Stimulated activated CD8-positive, alpha-beta memory T cell treated with anti-CD3 and anti-CD28 coated beads, Interleukin-12 subunit alpha, Interleukin-12 subunit beta, amount 100 ng/mL, for 4 hours (primary cell): ENCODE data around the gene CSRNP2.

Experiments used
- DNase-seq: peaks from one replicate; pipeline ENCODE4 v3.0.0-alpha.2; 2020; ENCODE audit warnings: low read depth

CSRNP2 gene

GRCh38 chr12:51077930-51078329 is 5.5 kb downstream of the CSRNP2 start:
- no peak for DNase-seq

- DNase-seq: no peak
These were observed 7.0 kb downstream of the CSRNP2 start for GRCh38 chr12:51076236-51076930.

GRCh38 chr12:51075390-51075789 is 8.0 kb downstream of the CSRNP2 start:
- no peak for DNase-seq

- no peak for DNase-seq
These were observed 11.7 kb downstream of the CSRNP2 start for GRCh38 chr12:51071663-51072062.

GRCh38 chr12:51070004-51070403 is 13.4 kb downstream of the CSRNP2 start:
- no peak for DNase-seq

GRCh38 chr12:51067771-51068170 is 15.6 kb downstream of the CSRNP2 start:
- no peak for DNase-seq

DNA sequence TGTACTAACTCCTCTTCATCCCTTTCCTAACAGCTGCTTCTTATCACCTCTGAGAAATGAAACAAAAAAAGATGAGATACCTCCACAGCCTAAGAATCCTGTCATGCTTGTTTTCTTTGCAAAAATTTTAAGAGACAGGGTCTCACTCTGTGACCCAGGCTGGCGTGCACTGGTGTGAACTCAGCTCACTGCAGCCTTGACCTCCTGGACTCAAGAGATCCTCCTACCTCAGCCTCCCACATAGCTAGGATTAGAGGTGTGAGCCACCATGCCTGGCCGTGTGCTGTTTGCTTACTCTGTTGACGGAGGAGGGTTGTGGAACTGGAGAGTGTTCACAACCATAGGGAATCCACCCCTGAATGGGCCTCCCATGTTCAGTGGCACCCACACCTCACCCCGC is 16.2 kb downstream of the CSRNP2 start:
- no peak for DNase-seq

DNA sequence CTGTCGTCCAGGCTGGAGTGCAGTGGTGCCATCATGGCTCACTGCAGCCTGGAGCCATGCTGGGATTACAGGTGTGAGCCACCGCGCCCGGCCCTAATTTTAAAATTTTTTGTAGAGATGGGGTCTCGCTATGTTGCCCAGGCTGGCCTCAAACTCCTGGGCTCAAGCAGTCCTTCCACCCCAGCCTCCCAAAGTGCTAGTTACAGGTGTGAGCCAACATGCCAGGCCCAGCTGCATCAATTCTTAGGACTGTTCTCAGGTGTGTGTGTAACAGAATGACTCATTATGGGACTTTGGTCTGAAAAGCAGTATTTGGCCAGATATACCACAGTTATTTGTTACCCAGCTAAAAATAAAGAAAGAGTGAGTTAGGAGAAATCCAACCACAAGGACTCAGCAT is 17.9 kb downstream of the CSRNP2 start:
- DNase-seq: no peak

- no peak for DNase-seq
These were observed 20.6 kb downstream of the CSRNP2 start for GRCh38 chr12:51062631-51063397.

GRCh38 chr12:51059086-51059485 is 24.3 kb downstream of the CSRNP2 start:
- DNase-seq: no peak

- DNase-seq: no peak
These were observed 27.2 kb downstream of the CSRNP2 start for GRCh38 chr12:51056242-51056641.

GRCh38 chr12:51055060-51055459 is 28.3 kb downstream of the CSRNP2 start:
- DNase-seq: no peak

DNA sequence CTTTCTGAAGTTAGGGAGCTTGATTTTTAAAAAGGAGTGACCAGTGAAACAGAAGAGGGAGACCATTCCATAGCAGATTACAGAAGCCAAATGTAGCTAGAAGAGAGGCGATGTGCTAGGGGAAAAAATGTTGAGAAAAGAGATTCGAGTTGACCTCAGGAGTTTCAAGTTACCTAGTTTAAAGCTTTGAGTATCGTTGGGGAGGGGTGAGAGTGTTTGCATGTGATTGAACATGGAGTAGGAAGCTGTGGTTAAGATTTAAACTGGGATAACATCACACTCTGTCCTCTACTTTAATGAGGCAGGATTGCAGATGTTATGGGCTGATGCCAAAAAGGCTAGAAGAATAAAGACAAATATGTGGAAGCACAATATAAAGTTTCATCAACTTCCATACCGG is 31.6 kb downstream of the CSRNP2 start:
- no peak for DNase-seq

- DNase-seq: no peak
These were observed 33.9 kb downstream of the CSRNP2 start for GRCh38 chr12:51049525-51049924.

GRCh38 chr12:51048661-51049251 is 34.6 kb downstream of the CSRNP2 start:
- no peak for DNase-seq

GRCh38 chr12:51047655-51048540 is 35.5 kb downstream of the CSRNP2 start, which contains the start of gene LETMD1:
Gene LETMD1, plus strand, starts transcription at chr12:51048327. Its CDS starts 30 bp downstream, at chr12:51048357.
- DNase-seq: peak; percentile 78

DNA sequence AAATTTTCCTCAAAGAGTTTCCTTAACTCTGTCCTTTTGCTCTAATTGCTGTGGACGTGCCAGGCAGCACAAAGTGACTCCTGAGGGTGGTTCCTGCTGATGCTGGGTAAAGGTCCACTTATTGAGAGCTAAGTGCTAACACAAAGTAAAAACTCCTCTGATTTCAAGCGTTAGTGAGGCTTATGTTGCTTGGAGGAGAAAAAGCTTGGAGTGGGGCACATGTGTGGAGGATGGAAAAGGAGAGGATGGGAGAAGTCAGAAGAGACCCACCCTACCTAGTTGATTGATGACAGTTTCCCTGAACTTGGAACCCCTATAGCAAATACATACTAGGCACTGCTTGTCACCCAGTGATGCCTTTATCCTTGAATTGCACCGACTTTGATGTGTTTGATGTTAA is 47.1 kb downstream of the CSRNP2 start:
- no peak for DNase-seq

- DNase-seq: no peak
These were observed 49.8 kb downstream of the CSRNP2 start for GRCh38 chr12:51033457-51034089.

GRCh38 chr12:51033048-51033447 is 50.3 kb downstream of the CSRNP2 start:
- DNase-seq: no peak

GRCh38 chr12:51028813-51029150 is 54.6 kb downstream of the CSRNP2 start:
- DNase-seq: no peak

DNA sequence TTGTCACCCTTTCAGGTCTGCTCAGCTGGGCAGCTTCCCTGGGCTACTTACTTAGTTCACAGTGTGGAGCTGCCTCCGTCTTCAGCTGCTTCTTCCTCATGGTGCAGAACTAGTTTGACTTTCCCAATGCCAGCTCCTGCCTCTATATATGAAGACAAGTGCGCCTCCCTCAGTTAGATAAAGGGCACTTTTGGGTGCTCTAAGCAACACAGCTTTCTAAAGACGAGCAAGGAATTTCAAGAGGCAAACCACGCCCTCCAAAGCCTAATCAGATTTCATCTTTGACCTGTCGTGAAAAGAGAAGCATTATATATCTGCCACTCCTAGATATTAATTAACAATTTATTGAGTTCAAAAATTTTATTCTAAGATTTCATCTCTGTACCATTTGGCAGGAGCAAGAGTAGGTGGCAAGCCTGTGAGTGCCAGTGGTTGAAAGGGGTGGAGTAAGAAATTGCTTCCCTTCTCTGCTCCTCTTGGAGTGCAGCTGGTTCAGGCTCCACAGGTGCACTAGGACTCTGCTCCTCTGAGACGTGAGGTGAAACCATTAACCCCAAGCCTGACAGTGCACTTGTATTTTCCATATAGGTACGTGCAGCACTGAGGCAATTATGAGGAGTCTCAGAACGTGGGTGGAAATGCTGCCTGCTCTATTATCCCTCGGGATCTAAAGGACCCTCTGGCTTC is 55.1 kb downstream of the CSRNP2 start:
- no peak for DNase-seq
